KOPT-K1 (cell line): ENCODE measurements around the gene CYP2C19.
"Not testable (repeated sequence)": the region's sequence is repeated elsewhere in the genome, so short reads cannot be mapped to it uniquely, and the experiment has no call there.

Experiments
- H3K27ac ChIP-seq: fragments of 200-600 bp; sonication (generic); 2 replicates; pipeline ENCODE4 v1.5.1; 2016; ENCODE audit warnings: antibody characterized with exemption, mild to moderate bottlenecking, low read depth, low read length; ENCODE audit not compliant: poor library complexity, severe bottlenecking
- H3K36me3 ChIP-seq: fragments of 200-600 bp; sonication (generic); 2 replicates; pipeline ENCODE4 v1.5.1; 2017; ENCODE audit warnings: antibody characterized with exemption, mild to moderate bottlenecking, low read length, moderate library complexity; ENCODE audit not compliant: insufficient read depth
- H3K9me3 ChIP-seq: fragments of 200-600 bp; sonication (generic); 2 replicates; pipeline ENCODE4 v1.5.1; 2017; ENCODE audit warnings: antibody characterized with exemption, low read length, mild to moderate bottlenecking; ENCODE audit not compliant: insufficient read depth, poor library complexity, severe bottlenecking

The CYP2C19 gene

GRCh38 chr10:94846204-94846603 lies 83.7 kb downstream of the CYP2C19 start:
- Histone ChIP-seq H3K36me3 (no peaks in the 10 kb centered on the region), H3K9me3 (no peaks in the 10 kb centered on the region), H3K27ac (no peak overlapping the region)

- Histone ChIP-seq H3K9me3 (no peaks in the 10 kb centered on the region), H3K27ac (no peak overlapping the region), H3K36me3 (no peaks in the 10 kb centered on the region)
Observed at GRCh38 chr10:94850766-94851165, 88.3 kb downstream of the CYP2C19 start.

GRCh38 chr10:94851263-94851662 lies 88.8 kb downstream of the CYP2C19 start:
- H3K36me3 ChIP-seq = no peaks in the 10 kb centered on the region
- H3K27ac ChIP-seq = no peak overlapping the region
- no peaks in the 10 kb centered on the region for H3K9me3 ChIP-seq

GRCh38 chr10:94852438-94852837 lies 90.0 kb downstream of the CYP2C19 start:
- H3K27ac ChIP-seq = no peak overlapping the region
- H3K36me3 ChIP-seq = no peaks in the 10 kb centered on the region
- H3K9me3 ChIP-seq = no peaks in the 10 kb centered on the region

GRCh38 chr10:94853065-94853464 lies 90.6 kb downstream of the CYP2C19 start:
- Histone ChIP-seq H3K9me3 (no peaks in the 10 kb centered on the region), H3K36me3 (no peaks in the 10 kb centered on the region), H3K27ac (no peak overlapping the region)

GRCh38 chr10:94858005-94858404 lies 95.5 kb downstream of the CYP2C19 start:
- Histone ChIP-seq H3K36me3 (no peaks in the 10 kb centered on the region), H3K27ac (no peak overlapping the region), H3K9me3 (no peaks in the 10 kb centered on the region)

GRCh38 chr10:94859086-94859485 lies 96.6 kb downstream of the CYP2C19 start:
- Histone ChIP-seq H3K27ac (no peak overlapping the region), H3K9me3 (no peaks in the 10 kb centered on the region), H3K36me3 (no peaks in the 10 kb centered on the region)

- Histone ChIP-seq H3K27ac (no peak overlapping the region), H3K36me3 (no peaks in the 10 kb centered on the region)
Observed at GRCh38 chr10:94878649-94879048, 116.2 kb downstream of the CYP2C19 start.

GRCh38 chr10:94879214-94879613 lies 116.7 kb downstream of the CYP2C19 start:
- H3K27ac ChIP-seq = no peak overlapping the region
- H3K9me3 ChIP-seq = no peaks in the 10 kb centered on the region
- H3K36me3 ChIP-seq = no peaks in the 10 kb centered on the region

More at GRCh38 chr10:94878649-94879048, 116.2 kb downstream of the CYP2C19 start:
- no peaks in the 10 kb centered on the region for H3K9me3 ChIP-seq

GRCh38 chr10:94889123-94889522 lies 126.6 kb downstream of the CYP2C19 start:
- H3K36me3 ChIP-seq = no peaks in the 10 kb centered on the region
- H3K27ac ChIP-seq = no peak overlapping the region
- H3K9me3 ChIP-seq = no peaks in the 10 kb centered on the region

GRCh38 chr10:94890264-94891022 lies 128.0 kb downstream of the CYP2C19 start:
- Histone ChIP-seq H3K36me3 (no peaks in the 10 kb centered on the region), H3K27ac (no peak overlapping the region), H3K9me3 (no peaks in the 10 kb centered on the region)

- not testable (repeated sequence) for H3K27ac ChIP-seq, H3K36me3 ChIP-seq, H3K9me3 ChIP-seq
Observed at GRCh38 chr10:94898414-94898813, 135.9 kb downstream of the CYP2C19 start.

- H3K9me3 ChIP-seq = peaks cover 4% of the 10 kb centered on the region
- no peak overlapping the region for H3K27ac ChIP-seq
- no peaks in the 10 kb centered on the region for H3K36me3 ChIP-seq
Observed at GRCh38 chr10:94902080-94902479, 139.6 kb downstream of the CYP2C19 start.

GRCh38 chr10:94902570-94902969 lies 140.1 kb downstream of the CYP2C19 start:
- Histone ChIP-seq H3K36me3 (no peaks in the 10 kb centered on the region), H3K9me3 (peaks cover 5% of the 10 kb centered on the region), H3K27ac (no peak overlapping the region)
